HuH-7.5 (cell line): ENCODE results near the gene LIMCH1.

Experiments
- DNase-seq: peaks from one replicate; pipeline ENCODE4 v3.0.0; 2011; ENCODE audit warnings: low spot score

LIMCH1 gene

GRCh38 chr4:41532882-41533281 lies 5.1 kb upstream of the LIMCH1 start:
- DNase-seq = no peak

DNA sequence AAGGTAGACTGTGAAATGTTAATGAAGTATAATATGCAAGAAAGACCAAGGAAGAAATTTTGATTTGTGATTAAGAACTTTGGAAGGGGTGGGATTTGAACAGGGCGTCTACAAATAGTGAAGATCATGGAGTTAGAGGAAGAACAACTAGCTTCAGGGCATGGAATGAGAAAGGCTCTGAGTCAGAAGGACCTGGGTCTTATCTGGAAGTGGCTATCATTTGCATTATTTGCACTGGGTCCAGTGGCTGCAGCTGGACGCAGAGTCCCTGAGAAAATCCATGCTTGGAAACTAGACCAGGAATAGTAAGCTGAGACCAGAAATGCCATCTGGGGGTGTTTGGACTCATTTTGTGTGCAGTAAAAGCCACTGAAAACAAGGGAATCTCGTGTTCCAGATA lies 4.3 kb upstream of the LIMCH1 start:
- DNase-seq = no peak

DNA sequence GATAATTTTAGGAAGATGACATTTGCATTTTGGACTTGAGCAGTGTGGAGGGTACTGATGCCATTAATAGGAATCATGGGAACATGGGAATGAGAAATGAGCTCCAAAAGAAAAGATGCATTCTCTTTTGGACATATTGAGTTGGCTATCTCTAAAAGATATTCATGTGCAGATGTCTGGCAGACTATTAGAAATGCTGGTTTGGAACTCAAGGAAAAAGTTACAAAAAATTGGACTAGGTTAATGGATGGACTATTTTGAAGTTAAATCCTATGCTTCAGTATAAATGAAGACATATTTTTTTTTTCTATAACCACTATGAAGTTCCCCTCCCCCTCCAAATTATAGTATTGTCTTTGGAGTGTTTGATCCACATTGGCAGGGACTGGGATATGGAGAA lies 3.6 kb upstream of the LIMCH1 start:
- DNase-seq = no peak

DNA sequence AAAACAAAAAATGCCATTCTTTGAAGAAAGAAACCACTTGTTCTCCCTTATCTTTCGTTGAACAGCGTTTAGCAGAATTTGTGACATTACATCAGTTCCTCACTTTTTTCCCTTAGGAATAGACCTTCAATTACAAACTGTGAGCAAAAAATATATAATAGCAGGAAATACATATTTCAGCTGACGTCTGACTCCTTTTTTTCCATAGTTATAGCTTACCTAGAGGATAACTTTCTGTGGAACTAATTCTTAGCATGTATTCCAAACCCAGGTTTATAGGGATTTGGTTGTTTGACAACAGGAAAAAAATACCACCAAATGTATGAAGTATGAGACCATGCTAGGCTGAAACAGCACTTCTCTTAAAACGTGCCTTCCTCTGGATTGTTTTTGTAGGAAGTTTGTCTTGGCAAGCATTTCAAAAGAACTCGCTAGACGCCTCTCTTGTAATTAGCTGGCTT lies 2.0 kb upstream of the LIMCH1 start:
- no peak for DNase-seq

- DNase-seq = no peak
Measured at GRCh38 chr4:41537292-41537890, 566 bp upstream of the LIMCH1 start.

GRCh38 chr4:41538887-41539498 lies 1.0 kb downstream of the LIMCH1 start:
- no peak for DNase-seq

GRCh38 chr4:41539711-41540110 lies 1.8 kb downstream of the LIMCH1 start:
- DNase-seq = no peak

GRCh38 chr4:41540687-41541086 lies 2.7 kb downstream of the LIMCH1 start:
- DNase-seq = no peak

- DNase-seq = no peak
Measured at GRCh38 chr4:41541687-41542094, 3.7 kb downstream of the LIMCH1 start.

GRCh38 chr4:41542526-41543275 lies 4.7 kb downstream of the LIMCH1 start:
- no peak for DNase-seq

DNA sequence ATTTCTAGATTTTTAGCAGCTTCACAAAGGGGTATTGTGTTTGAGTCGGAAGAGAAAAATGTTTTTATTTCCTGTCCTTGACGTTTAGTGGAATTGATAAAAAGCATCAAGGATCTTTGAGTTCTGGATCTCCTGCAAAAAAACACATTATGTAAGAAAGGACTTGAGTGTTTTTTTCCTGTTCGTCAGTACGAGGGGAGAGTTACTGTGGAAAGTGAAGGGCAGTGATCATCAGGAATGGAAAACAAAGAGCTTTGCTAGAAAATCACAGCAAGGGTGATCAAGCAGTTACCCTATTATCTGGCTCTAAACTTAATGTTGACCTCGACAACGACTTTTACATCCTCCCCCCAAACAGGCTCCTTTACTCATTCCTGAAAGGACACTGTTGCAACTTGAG lies 7.3 kb downstream of the LIMCH1 start:
- DNase-seq = no peak

DNA sequence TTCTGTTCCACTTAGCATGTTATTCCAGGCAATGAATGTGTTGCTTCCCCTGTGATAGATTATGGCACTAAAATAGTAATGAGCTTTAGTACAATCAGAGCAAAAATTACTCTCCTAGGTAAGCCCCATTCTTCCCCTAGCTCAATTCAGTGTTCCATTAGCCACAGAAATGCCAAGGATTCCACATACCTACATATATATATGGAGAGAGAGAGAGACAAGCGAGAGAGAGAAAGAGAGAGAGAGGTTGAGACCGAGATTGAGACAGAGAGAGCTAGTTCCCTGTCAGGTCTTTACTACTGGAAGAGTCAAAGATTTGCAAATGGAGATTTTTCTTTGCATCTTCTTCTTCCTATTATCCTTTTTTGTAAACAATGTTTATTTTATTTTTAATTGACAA lies 8.7 kb downstream of the LIMCH1 start:
- no peak for DNase-seq

DNA sequence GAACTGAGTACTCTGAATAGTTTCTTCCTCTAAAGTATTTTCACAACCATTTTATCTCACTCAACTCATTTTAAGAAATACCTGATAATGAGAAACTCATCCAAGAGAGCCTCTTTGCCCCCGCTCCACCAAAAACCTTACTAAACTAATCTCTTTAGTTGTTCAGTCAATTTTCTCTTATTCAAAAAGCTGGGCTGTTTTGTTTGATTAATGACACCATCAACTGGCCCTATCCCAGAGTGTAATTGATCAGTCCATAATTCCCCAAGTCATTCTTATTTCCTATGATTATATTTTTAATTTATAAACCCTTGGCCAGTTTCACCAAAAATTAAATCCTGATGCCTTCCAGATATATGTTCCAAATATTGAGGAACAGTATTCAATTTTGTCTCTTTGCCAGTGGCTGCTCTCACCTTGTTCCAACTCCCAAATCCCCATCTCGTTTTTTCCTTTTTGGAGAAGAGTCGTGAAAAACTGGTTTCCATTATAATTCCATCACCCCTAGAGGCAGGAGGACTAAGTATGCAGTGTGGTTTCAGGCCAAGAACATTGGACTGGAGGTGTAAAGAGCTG lies 10.4 kb downstream of the LIMCH1 start:
- DNase-seq = no peak

GRCh38 chr4:41549478-41549877 lies 11.5 kb downstream of the LIMCH1 start:
- no peak for DNase-seq

DNA sequence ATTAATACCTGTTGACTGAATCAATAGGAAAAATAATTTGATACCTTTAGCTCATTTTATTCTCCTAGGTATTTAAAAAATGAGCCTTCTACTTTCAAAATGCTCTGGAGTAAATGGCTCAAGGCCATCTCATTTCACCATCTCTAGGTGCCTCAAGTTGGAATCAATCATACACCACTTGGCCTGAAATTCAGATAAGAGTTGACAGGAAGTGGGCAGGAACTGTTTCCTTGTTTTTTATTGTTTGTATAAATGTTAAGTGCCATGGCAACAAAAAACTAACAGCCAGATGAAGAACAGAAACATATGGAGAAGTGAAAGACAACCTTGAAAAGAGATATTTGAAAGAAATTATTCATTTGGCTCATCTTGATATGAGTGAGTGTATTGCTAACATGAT lies 12.4 kb downstream of the LIMCH1 start:
- no peak for DNase-seq

DNA sequence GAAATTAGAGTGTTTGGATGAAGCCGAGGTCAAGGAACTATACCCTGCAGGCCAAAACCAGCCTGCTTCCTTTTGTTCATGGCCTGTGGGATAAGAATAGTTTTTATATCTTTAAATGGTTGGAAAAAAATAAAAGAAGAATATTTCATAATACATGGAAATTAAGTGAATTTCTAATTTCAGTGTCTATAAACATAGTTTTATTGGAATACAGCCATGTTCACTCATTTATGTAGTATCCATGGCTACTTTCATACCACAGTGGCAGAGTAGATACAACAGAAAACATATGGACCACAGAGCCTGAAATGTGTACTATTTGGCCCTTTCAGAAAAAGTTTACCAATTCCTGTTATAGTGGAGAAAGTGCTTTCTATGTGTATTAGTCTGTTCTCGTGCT lies 13.6 kb downstream of the LIMCH1 start:
- DNase-seq = no peak

DNA sequence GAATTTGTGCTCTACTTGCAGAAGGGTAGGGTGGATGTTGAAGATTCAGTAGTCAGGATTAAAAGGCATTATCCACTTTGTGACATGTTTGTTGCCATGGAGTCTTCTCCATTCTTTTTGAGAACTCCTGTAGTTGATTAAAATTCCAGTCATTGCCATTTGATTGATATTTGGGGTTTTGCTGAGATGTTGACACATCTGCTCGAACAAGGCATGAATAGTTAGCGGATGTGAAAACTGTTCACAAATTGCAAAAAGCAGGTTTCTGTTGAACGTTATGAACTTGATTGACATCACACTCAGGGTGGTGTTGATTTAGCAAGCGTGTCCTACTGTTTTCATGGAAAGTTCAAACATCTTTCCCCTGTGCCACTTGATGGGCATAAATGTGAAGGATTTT lies 16.9 kb downstream of the LIMCH1 start:
- no peak for DNase-seq

- DNase-seq = no peak
Measured at GRCh38 chr4:41556526-41556925, 18.6 kb downstream of the LIMCH1 start.

DNA sequence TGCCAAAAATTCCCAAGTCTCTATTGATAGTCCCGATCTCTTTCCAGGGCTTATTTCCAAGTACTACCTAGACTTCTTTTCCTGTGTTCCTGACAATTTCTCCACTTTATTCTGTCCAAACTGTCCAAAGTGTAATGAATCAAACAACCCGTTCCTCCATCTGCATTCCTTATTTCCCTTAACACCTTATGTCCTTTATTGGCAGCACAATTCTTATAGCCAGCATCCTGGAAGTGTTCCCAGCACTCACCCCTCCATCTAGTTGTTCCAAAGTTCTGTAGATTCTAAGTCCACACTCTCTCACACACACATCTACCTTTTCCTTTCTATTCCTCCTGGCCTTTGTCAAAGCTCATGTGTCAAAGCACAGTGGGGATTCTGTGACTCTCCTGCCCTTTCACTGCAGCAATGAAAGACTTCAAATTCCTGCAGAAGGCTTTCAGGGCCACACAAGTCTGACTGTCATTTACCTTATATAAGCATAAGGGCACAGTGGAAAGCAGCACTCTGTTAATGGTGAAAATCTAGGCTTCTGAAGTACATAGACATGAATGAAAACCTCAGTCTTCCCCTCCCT lies 22.1 kb downstream of the LIMCH1 start:
- no peak for DNase-seq

- DNase-seq = no peak
Measured at GRCh38 chr4:41561244-41561643, 23.3 kb downstream of the LIMCH1 start.

DNA sequence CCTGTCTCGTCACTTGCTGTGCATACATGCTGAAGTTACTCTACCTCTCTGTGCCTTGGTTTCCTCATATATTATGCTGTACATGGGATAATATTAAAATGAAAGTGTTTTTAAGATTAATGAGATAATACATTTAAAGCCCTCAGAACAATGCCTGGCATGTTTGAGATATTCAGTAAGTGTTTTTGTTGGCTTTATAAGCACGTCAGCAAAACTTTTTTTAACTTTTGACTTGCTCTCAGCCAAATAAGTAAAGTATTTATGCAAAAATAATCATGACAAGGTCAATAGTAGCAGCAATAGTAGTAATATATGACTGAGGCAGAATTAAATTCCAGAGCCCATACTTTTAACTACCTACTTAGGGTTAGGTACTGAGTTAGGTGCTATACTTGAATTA lies 29.2 kb downstream of the LIMCH1 start:
- DNase-seq = no peak

DNA sequence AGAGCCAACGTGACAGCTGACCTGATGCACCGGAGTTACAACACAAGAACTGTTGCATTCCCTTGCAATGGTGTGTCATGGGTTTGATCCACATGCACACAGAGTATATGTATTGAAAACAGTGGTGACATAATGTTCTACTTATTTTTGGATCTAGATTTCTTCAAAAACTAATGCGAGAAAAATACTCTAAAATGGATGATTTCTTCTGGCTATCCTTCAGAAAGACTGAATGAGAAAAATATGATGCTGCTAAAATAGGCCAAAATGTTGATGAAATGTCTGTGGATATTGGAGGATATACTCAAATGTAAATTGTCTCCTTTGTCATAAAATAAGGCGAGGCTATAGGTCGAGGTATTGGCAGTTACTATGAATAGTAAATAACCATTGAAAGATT lies 30.4 kb downstream of the LIMCH1 start:
- no peak for DNase-seq

- DNase-seq = no peak
Measured at GRCh38 chr4:41569961-41570360, 32.0 kb downstream of the LIMCH1 start.
